H9 (cell line): ENCODE data around the gene NSD1. TPM values are rescaled to one million over a fixed set of nuclear protein-coding genes. Genes with fewer than 3 reads are reported as not detected.

ENCODE experiments used
- DNase-seq: peaks from one replicate; pipeline ENCODE4 v3.0.0-alpha.2; 2017
- H2AFZ ChIP-seq: one replicate; pipeline ENCODE4 v1.6.1; 2013; ENCODE audit warnings: mild to moderate bottlenecking, low read length, control low read depth, moderate library complexity
- H2AK5ac ChIP-seq: 2 replicates; pipeline ENCODE4 v1.6.1; 2013; ENCODE audit warnings: low read length, control low read depth, mixed read lengths; ENCODE audit not compliant: insufficient read length
- H2BK120ac ChIP-seq: one replicate; pipeline ENCODE4 v1.6.1; 2013; ENCODE audit warnings: low read depth, mild to moderate bottlenecking, low read length, control low read depth, inconsistent platforms; ENCODE audit not compliant: poor library complexity, severe bottlenecking
- H2BK12ac ChIP-seq: 2 replicates; pipeline ENCODE4 v1.6.1; 2013; ENCODE audit warnings: low read length, control low read depth, mixed read lengths, low read depth; ENCODE audit not compliant: insufficient read length
- H2BK15ac ChIP-seq: 2 replicates; pipeline ENCODE4 v1.6.1; 2013; ENCODE audit warnings: low read depth, low read length, control low read depth
- H2BK20ac ChIP-seq: one replicate; pipeline ENCODE4 v1.6.1; 2013; ENCODE audit warnings: low read depth, mild to moderate bottlenecking, low read length, control low read depth, inconsistent platforms; ENCODE audit not compliant: poor library complexity, severe bottlenecking
- H2BK5ac ChIP-seq: 2 replicates; pipeline ENCODE4 v1.6.1; 2013; ENCODE audit warnings: low read length, control low read depth, mixed read lengths; ENCODE audit not compliant: insufficient read length
- H3K14ac ChIP-seq: 2 replicates; pipeline ENCODE4 v1.6.1; 2013; ENCODE audit warnings: low read length, control low read depth; ENCODE audit not compliant: insufficient read depth
- H3K18ac ChIP-seq: 2 replicates; pipeline ENCODE4 v1.6.1; 2013; ENCODE audit warnings: low read depth, mild to moderate bottlenecking, mixed read lengths, low read length, control low read depth; ENCODE audit not compliant: insufficient read length
- H3K23ac ChIP-seq: 2 replicates; pipeline ENCODE4 v1.6.1; 2013; ENCODE audit warnings: low read length, control low read depth, mixed read lengths, low read depth; ENCODE audit not compliant: insufficient read length
- H3K23me2 ChIP-seq: 2 replicates; pipeline ENCODE4 v1.6.1; 2013; ENCODE audit warnings: low read depth, mild to moderate bottlenecking, mixed read lengths, low read length, control low read depth; ENCODE audit not compliant: insufficient read length, poor library complexity, severe bottlenecking
- H3K27ac ChIP-seq: 2 replicates; pipeline ENCODE4 v1.5.1; 2013; ENCODE audit warnings: low read length, control low read depth, mixed read lengths, low read depth; ENCODE audit not compliant: insufficient read length
- H3K27me3 ChIP-seq: 2 replicates; pipeline ENCODE4 v1.6.1; 2013; ENCODE audit warnings: low read length, control low read depth, inconsistent platforms; ENCODE audit not compliant: insufficient read depth
- H3K4ac ChIP-seq: 2 replicates; pipeline ENCODE4 v1.6.1; 2013; ENCODE audit warnings: low read depth, mild to moderate bottlenecking, control low read depth, inconsistent platforms, low read length, moderate library complexity
- H3K4me1 ChIP-seq: 2 replicates; pipeline ENCODE4 v1.6.1; 2013; ENCODE audit warnings: low read length, control low read depth, inconsistent platforms; ENCODE audit not compliant: insufficient read depth
- H3K4me2 ChIP-seq: 2 replicates; pipeline ENCODE4 v1.6.1; 2013; ENCODE audit warnings: low read length, control low read depth, mixed read lengths; ENCODE audit not compliant: insufficient read length, insufficient read depth
- H3K56ac ChIP-seq: 2 replicates; pipeline ENCODE4 v1.6.1; 2013; ENCODE audit warnings: low read depth, mild to moderate bottlenecking, mixed read lengths, low read length, control low read depth; ENCODE audit not compliant: insufficient read length
- H3K79me1 ChIP-seq: 2 replicates; pipeline ENCODE4 v1.6.1; 2013; ENCODE audit warnings: low read depth, mild to moderate bottlenecking, moderate library complexity, low read length, control low read depth, inconsistent platforms; ENCODE audit not compliant: insufficient read depth, poor library complexity, severe bottlenecking
- H3K79me2 ChIP-seq: 2 replicates; pipeline ENCODE4 v1.6.1; 2013; ENCODE audit warnings: low read length, control low read depth, inconsistent platforms; ENCODE audit not compliant: insufficient read depth
- H3K9ac ChIP-seq: 2 replicates; pipeline ENCODE4 v1.6.1; 2013; ENCODE audit warnings: low read length, control low read depth, mixed read lengths; ENCODE audit not compliant: insufficient read length; ENCODE audit errors: extremely low read depth
- H3K9me3 ChIP-seq: one replicate; pipeline ENCODE4 v1.6.1; 2013; ENCODE audit warnings: low read depth, low read length, inconsistent platforms; ENCODE audit not compliant: control insufficient read depth
- H3T11ph ChIP-seq: one replicate; pipeline ENCODE4 v1.6.1; 2013; ENCODE audit warnings: mild to moderate bottlenecking, low read length, control low read depth, inconsistent platforms
- H4K20me1 ChIP-seq: one replicate; pipeline ENCODE4 v1.6.1; 2013; ENCODE audit not compliant: control insufficient read depth, insufficient read length, insufficient read depth
- H4K5ac ChIP-seq: 2 replicates; pipeline ENCODE4 v1.6.1; 2013; ENCODE audit warnings: low read depth, mild to moderate bottlenecking, mixed read lengths, low read length, control low read depth; ENCODE audit not compliant: insufficient read length
- H4K8ac ChIP-seq: replicated peaks from 2 replicates; pipeline ENCODE4 v1.6.1; 2013; ENCODE audit warnings: low read length, control low read depth, mixed read lengths, low read depth; ENCODE audit not compliant: insufficient read length
- H4K91ac ChIP-seq: 2 replicates; pipeline ENCODE4 v1.6.1; 2013; ENCODE audit warnings: low read depth, mild to moderate bottlenecking, moderate library complexity, mixed read lengths, low read length, control low read depth; ENCODE audit not compliant: insufficient read length
- H3K27ac Mint-ChIP-seq, 3 experiments: 2 replicates in 2 of 3; 3 replicates in 1 of 3; pipeline ENCODE4 v1.8.0; 2020 to 2021; ENCODE audit warnings: mixed read lengths in 3 of 3, mild to moderate bottlenecking in 1 of 3, moderate library complexity in 1 of 3
- H3K27me3 Mint-ChIP-seq: 2 replicates; pipeline ENCODE4 v1.8.0; 2021; ENCODE audit warnings: low read depth, mild to moderate bottlenecking, moderate library complexity, mixed read lengths
- H3K36me3 Mint-ChIP-seq, 3 experiments: 2 replicates in 2 of 3; 3 replicates in 1 of 3; pipeline ENCODE4 v1.8.0; 2020 to 2021; ENCODE audit warnings: low read depth in 3 of 3, mixed read lengths in 3 of 3; ENCODE audit not compliant: insufficient read depth in 1 of 3
- H3K4me1 Mint-ChIP-seq, 2 experiments: 2 replicates each; pipeline ENCODE4 v1.8.0; 2020; ENCODE audit warnings: mixed read lengths in 2 of 2
- H3K4me3 Mint-ChIP-seq, 2 experiments: 2 replicates in 1 of 2; 3 replicates in 1 of 2; pipeline ENCODE4 v1.8.0; 2020 to 2021; ENCODE audit warnings: mild to moderate bottlenecking in 2 of 2, mixed read lengths in 2 of 2, moderate library complexity in 1 of 2
- H3K9me3 Mint-ChIP-seq, 2 experiments: 2 replicates in 1 of 2; 3 replicates in 1 of 2; pipeline ENCODE4 v1.8.0; 2020; ENCODE audit warnings: mild to moderate bottlenecking in 2 of 2, mixed read lengths in 2 of 2, moderate library complexity in 1 of 2
- WGBS: extraction: QIAGEN DNeasy Blood & Tissue Kit; methylation state at CpG from one replicate; pipeline ENCODE4 v1.1.7; 2013; ENCODE audit warnings: missing lambda C conversion rate, low lambda C conversion rate, mixed read lengths; ENCODE audit not compliant: insufficient read length; ENCODE audit errors: extremely low coverage; 5-methylcytosine and 5-hydroxymethylcytosine counted together
- total RNA-seq: library from RNA; stranded (reverse); gene quantifications from 2 replicates; pipeline ENCODE4 v1.2.1, GENCODE V29; 2021
- TF ChIP-seq, protein P1 (sequence below): fragments of 200-600 bp; sonication (generic); conservative IDR thresholded peaks from 3 replicates; pipeline ENCODE4 v1.8.0; 2021; ENCODE audit warnings: antibody characterized with exemption, mild to moderate bottlenecking

The NSD1 gene
- total RNA-seq, 1 experiment from 2014 or later: 213 TPM

DNA sequence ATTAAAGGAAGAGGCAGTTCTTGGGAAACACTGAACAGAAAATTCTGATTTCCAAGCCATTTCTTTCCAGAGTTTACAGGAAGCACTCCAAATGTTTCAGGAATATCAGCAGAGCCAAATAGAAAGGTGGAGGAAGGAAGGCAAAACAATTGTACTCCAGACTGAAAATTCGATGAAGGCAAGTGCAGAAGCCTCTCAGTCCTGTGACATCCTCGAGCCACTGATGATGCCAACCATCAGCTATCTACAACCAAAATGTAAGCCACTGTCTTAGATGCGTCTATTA, 215.7 kb downstream of the NSD1 start:
- no peak overlapping the region for H2BK12ac ChIP-seq
- H2AFZ ChIP-seq: no peak overlapping the region
- H4K91ac ChIP-seq: no peak overlapping the region
- no peak overlapping the region for H2BK15ac ChIP-seq
- H3K4me2 ChIP-seq: no peak overlapping the region
- no peak overlapping the region for H2BK20ac ChIP-seq
- peaks cover 10% of the 10 kb centered on the region for H3K27me3 Mint-ChIP-seq
- H4K20me1 ChIP-seq: no peaks in the 10 kb centered on the region
- no peak overlapping the region for H2BK120ac ChIP-seq
- H3K4me1 Mint-ChIP-seq: peaks cover 20 to 25% of the 10 kb centered on the region in 2 experiments
- no peak overlapping the region for H2AK5ac ChIP-seq
- H3K9ac ChIP-seq: no peak overlapping the region
- H3K36me3 Mint-ChIP-seq: peaks cover 2 to 25% (median 25%) of the 10 kb centered on the region in 3 experiments; a peak in 6 of 7 replicates
- peak overlapping the region; percentile 57 to 67; a peak in 3 of 5 replicates for H3K4me3 Mint-ChIP-seq
- H3K9me3 ChIP-seq: no peaks in the 10 kb centered on the region
- peaks cover 3% of the 10 kb centered on the region; the same call in 1 of the 2 replicates for H3K4me1 ChIP-seq
- TF ChIP-seq, protein P1, sequence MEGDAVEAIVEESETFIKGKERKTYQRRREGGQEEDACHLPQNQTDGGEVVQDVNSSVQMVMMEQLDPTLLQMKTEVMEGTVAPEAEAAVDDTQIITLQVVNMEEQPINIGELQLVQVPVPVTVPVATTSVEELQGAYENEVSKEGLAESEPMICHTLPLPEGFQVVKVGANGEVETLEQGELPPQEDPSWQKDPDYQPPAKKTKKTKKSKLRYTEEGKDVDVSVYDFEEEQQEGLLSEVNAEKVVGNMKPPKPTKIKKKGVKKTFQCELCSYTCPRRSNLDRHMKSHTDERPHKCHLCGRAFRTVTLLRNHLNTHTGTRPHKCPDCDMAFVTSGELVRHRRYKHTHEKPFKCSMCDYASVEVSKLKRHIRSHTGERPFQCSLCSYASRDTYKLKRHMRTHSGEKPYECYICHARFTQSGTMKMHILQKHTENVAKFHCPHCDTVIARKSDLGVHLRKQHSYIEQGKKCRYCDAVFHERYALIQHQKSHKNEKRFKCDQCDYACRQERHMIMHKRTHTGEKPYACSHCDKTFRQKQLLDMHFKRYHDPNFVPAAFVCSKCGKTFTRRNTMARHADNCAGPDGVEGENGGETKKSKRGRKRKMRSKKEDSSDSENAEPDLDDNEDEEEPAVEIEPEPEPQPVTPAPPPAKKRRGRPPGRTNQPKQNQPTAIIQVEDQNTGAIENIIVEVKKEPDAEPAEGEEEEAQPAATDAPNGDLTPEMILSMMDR: no peak
- no peak overlapping the region for H3K27ac ChIP-seq
- no peak overlapping the region for H3T11ph ChIP-seq
- H3K27ac Mint-ChIP-seq: no peak overlapping the region
- H4K8ac ChIP-seq: no peak overlapping the region
- peaks cover 4% of the 10 kb centered on the region for H3K79me1 ChIP-seq
- no peak overlapping the region for H3K56ac ChIP-seq
- no peak overlapping the region for H3K23ac ChIP-seq
- H3K9me3 Mint-ChIP-seq: no peaks in the 10 kb centered on the region
- no peak overlapping the region for H2BK5ac ChIP-seq
- DNase-seq: no peak
- H3K23me2 ChIP-seq: peaks cover 7% of the 10 kb centered on the region
- no peaks in the 10 kb centered on the region for H3K27me3 ChIP-seq
- H3K79me2 ChIP-seq: peaks cover 17% of the 10 kb centered on the region
- H3K14ac ChIP-seq: no peak overlapping the region
- H3K18ac ChIP-seq: no peak overlapping the region
- H4K5ac ChIP-seq: no peak overlapping the region
- WGBS: no CpG with 5 or more reads among the region's 3 CpGs
- H3K4ac ChIP-seq: no peak overlapping the region
